Body of pancreas (tissue), 4 donors: ENCODE measurements around the gene AK5. TPM values are rescaled to one million over a fixed set of nuclear protein-coding genes. Genes with fewer than 3 reads are reported as not detected.

Experiments used
- ATAC-seq: fragments of 150-250 bp; one replicate; pipeline ENCODE4 v1.9.1; 2016
- DNase-seq, 4 donors: peaks; one replicate each; pipeline ENCODE4 v3.0.0-alpha.2; 2019
- H3K27ac ChIP-seq, 4 donors: fragments of 200-600 bp; sonication (generic); 1 replicate in 3 of 4; 2 replicates in 1 of 4; pipeline versions ENCODE4 v1.5.1 to v1.6.1; 2016 to 2019; ENCODE audit warnings: mild to moderate bottlenecking in 1 of 4, mixed read lengths in 1 of 4, moderate library complexity in 1 of 4
- H3K27me3 ChIP-seq, 2 donors: fragments of 200-600 bp; sonication (generic); one replicate each; pipeline ENCODE4 v1.6.0; 2016; ENCODE audit warnings: mild to moderate bottlenecking in 1 of 2
- H3K36me3 ChIP-seq, 2 donors: fragments of 200-600 bp; sonication (generic); replicated peaks in 1 of 2; 2 replicates each; pipeline ENCODE4 v1.5.1; 2016; ENCODE audit warnings: low read depth in 2 of 2; ENCODE audit not compliant: insufficient read depth in 1 of 2
- H3K4me1 ChIP-seq: fragments of 200-600 bp; sonication (generic); one replicate; pipeline ENCODE4 v1.6.0; 2016
- H3K4me3 ChIP-seq, 2 donors: fragments of 200-600 bp; sonication (generic); 1 replicate in 1 of 2; 2 replicates in 1 of 2; pipeline ENCODE4 v1.5.1; 2016 to 2019
- H3K9me3 ChIP-seq, 3 donors: fragments of 200-600 bp; sonication (generic); 1 replicate in 2 of 3; 2 replicates in 1 of 3; pipeline ENCODE4 v1.5.1; 2016
- POLR2A ChIP-seq, 3 donors: fragments of 450-650 bp; IDR thresholded peaks; one replicate each; pipeline ENCODE4 v1.6.1; 2016; ENCODE audit warnings: antibody characterized with exemption in 3 of 3, mild to moderate bottlenecking in 2 of 3
- WGBS, 2 donors: methylation state at CpG; one replicate each; pipeline ENCODE4 v1.1.5; 2017; 5-methylcytosine and 5-hydroxymethylcytosine counted together
- intact Hi-C: fragments of 100-400 bp; cut with DNase I; formaldehyde crosslinking; loops from one replicate; pipeline ENCODE4 v1.15.1; 2023
- small RNA-seq: library from RNA; depleted of rRNA; stranded (forward); fragments of <200 nt; gene quantifications from one replicate; pipeline ENCODE3, GENCODE V24; 2016
- total RNA-seq, 2 donors: library from RNA; depleted of rRNA; stranded (reverse); fragments of >200 nt; gene quantifications; one replicate each; pipeline ENCODE4 v1.1.0, GENCODE V29; 2016
- TF ChIP-seq, protein P1 (sequence below), 7 experiments: fragments of 450-650 bp in 4 of 7; fragments of 200-600 bp in 3 of 7; sonication (generic) in 3 of 7; IDR thresholded peaks; one replicate each; pipeline ENCODE4 v1.5.1; 2016 to 2019; ENCODE audit warnings: antibody characterized with exemption in 7 of 7

Gene AK5
- total RNA-seq, 2 donors from 2014 or later, result not detected

DNA sequence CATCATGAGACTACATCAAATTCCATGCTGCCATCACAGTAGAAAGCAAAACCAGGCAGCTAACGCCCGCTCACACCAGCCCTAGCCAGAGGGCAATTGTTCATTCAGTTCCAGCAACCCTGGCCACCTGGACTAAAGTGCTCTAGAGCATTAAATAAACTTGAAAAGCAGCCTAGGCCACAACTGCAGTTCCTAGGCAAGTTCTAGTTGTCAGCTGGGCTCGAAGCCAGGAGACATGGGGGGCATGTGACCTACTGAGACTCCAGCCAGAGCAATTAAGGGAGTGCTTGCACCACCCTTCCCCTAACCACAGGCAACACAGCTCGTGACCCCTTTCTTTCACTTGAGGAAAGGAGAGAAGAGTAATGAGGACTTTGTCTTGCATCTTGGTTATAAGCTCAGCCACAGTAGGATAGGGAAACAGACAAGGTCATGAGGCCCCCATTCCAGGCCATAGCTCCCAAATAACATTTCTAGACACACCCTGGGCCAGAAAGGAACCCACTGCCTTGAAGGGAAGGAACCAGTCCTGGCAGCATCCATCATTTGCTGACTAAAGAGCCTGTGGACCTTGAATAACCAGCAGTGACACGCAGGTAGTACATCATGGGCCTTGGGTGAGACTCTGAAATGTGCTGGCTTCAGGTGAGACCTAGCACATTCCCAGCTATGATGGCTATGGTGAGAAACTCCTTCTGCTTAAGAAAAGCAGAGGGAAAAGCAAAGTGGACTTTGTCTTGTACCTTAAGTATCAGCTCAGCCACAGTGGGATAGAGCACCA is 323.6 kb downstream of the AK5 start:
- Histone ChIP-seq H3K9me3 (no peaks in the 10 kb centered on the region), H3K4me1 (peaks cover 19% of the 10 kb centered on the region), H3K27ac (no peak overlapping the region), H3K27me3 (no peaks in the 10 kb centered on the region), H3K36me3 (no peaks in the 10 kb centered on the region), H3K4me3 (no peak overlapping the region)
- intact Hi-C loops, result no loop called here
- TF ChIP-seq, protein P1, sequence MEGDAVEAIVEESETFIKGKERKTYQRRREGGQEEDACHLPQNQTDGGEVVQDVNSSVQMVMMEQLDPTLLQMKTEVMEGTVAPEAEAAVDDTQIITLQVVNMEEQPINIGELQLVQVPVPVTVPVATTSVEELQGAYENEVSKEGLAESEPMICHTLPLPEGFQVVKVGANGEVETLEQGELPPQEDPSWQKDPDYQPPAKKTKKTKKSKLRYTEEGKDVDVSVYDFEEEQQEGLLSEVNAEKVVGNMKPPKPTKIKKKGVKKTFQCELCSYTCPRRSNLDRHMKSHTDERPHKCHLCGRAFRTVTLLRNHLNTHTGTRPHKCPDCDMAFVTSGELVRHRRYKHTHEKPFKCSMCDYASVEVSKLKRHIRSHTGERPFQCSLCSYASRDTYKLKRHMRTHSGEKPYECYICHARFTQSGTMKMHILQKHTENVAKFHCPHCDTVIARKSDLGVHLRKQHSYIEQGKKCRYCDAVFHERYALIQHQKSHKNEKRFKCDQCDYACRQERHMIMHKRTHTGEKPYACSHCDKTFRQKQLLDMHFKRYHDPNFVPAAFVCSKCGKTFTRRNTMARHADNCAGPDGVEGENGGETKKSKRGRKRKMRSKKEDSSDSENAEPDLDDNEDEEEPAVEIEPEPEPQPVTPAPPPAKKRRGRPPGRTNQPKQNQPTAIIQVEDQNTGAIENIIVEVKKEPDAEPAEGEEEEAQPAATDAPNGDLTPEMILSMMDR (IDR thresholded peaks at IDR 0.05), result no peak
- TF ChIP-seq POLR2A (IDR thresholded peaks at IDR 0.05), result no peak
- 72 to 73% methylated on average over 5 of the region's 5 CpGs for WGBS, 2 donors
- DNase-seq (peak; percentile 26 to 55 (median 50)), ATAC-seq (no peak)

DNA sequence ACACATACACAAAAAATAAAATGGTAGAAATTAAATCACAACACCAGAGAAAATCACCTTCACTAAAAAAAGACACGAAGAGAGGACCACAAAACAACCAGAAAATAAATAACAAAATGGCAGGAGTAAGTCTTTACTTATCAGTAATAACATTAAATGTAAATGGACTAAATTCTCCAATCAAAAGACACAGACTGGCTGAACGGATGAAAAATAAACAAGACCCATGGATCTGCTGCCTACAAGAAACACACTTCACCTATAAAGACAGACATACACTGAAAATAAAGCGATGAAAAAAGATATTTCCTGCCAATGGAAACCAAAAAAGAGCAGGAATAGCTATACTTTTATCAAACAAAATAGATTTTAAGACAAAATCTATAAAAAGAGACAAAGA is 327.1 kb downstream of the AK5 start:
- no peaks in the 10 kb centered on the region for H3K36me3 ChIP-seq
- H3K4me3 ChIP-seq, result no peak overlapping the region
- no peaks in the 10 kb centered on the region for H3K9me3 ChIP-seq
- H3K4me1 ChIP-seq, result peaks cover 12% of the 10 kb centered on the region
- H3K27me3 ChIP-seq, result no peaks in the 10 kb centered on the region
- no peak for TF ChIP-seq POLR2A (IDR thresholded peaks at IDR 0.05)
- TF ChIP-seq, protein P1 (IDR thresholded peaks at IDR 0.05), result no peak
- 95 to 99% methylated on average over 3 of the region's 3 CpGs for WGBS, 2 donors
- ATAC-seq (no peak), DNase-seq (no peak)
- intact Hi-C loops, result no loop called here
- no peak overlapping the region for H3K27ac ChIP-seq

Small RNA genes within 50 kb of the gene (small RNA-seq; reads per million reads assigned to genes)
- gene RNU7-8P, result not detected

Other genes with a start within 250 kb of the AK5 start
- gene PIGK, start 62.6 kb upstream of the AK5 start, total RNA-seq, result 1 to 10 TPM; 5.9 to 9.9 TPM